Breast epithelium (tissue), 4 donors: Measurements from ENCODE around the gene MORN4. TPM values are rescaled to one million over a fixed set of nuclear protein-coding genes. Genes with fewer than 3 reads are reported as not detected.

ENCODE experiments used
- DNase-seq, 2 donors: peaks; one replicate each; pipeline ENCODE4 v3.0.0-alpha.2; 2019; ENCODE audit warnings: low spot score in 2 of 2
- H3K27ac ChIP-seq, 2 donors: fragments of 200-600 bp; sonication (generic) in 1 of 2; one replicate each; pipeline ENCODE4 v1.5.1; 2016 to 2019; ENCODE audit warnings: mild to moderate bottlenecking in 1 of 2
- H3K27me3 ChIP-seq, 2 donors: fragments of 200-600 bp; sonication (generic) in 1 of 2; one replicate each; pipeline versions ENCODE4 v1.5.1 to v1.6.0; 2017 to 2019; ENCODE audit warnings: control low read depth in 1 of 2, mild to moderate bottlenecking in 1 of 2
- H3K36me3 ChIP-seq: fragments of 200-600 bp; one replicate; pipeline ENCODE4 v1.5.1; 2019
- H3K4me1 ChIP-seq, 2 donors: fragments of 200-600 bp; sonication (generic); one replicate each; pipeline ENCODE4 v1.5.1; 2016 to 2019; ENCODE audit warnings: control low read depth in 1 of 2
- H3K4me3 ChIP-seq, 3 donors: fragments of 200-600 bp; sonication (generic); 1 replicate in 2 of 3; 2 replicates in 1 of 3; pipeline ENCODE4 v1.5.1; 2016 to 2019; ENCODE audit warnings: mild to moderate bottlenecking in 3 of 3, moderate library complexity in 2 of 3
- H3K9me3 ChIP-seq, 2 donors: fragments of 200-600 bp; sonication (generic) in 1 of 2; one replicate each; pipeline ENCODE4 v1.5.1; 2016 to 2019; ENCODE audit warnings: control low read depth in 1 of 2
- CTCF ChIP-seq, 3 donors: fragments of 450-650 bp; IDR thresholded peaks; one replicate each; pipeline ENCODE4 v1.5.1; 2016 to 2017; ENCODE audit warnings: antibody characterized with exemption in 3 of 3, mild to moderate bottlenecking in 3 of 3, moderate library complexity in 3 of 3
- POLR2A ChIP-seq: fragments of 450-650 bp; IDR thresholded peaks from one replicate; pipeline ENCODE4 v1.6.1; 2016; ENCODE audit warnings: antibody characterized with exemption, mild to moderate bottlenecking, moderate library complexity
- POLR2AphosphoS5 ChIP-seq, 3 donors: sonication (generic); formaldehyde crosslinking; IDR thresholded peaks; one replicate each; pipeline ENCODE4 v1.6.1; 2017; ENCODE audit warnings: antibody characterized with exemption in 3 of 3
- intact Hi-C: fragments of 100-400 bp; cut with DNase I; formaldehyde crosslinking; loops from one replicate; pipeline ENCODE4 v1.15.1; 2023; ENCODE audit warnings: low total_unique reads
- total RNA-seq, 3 donors: library from RNA; depleted of rRNA; stranded (reverse); fragments of >200 nt; gene quantifications; one replicate each; pipeline ENCODE4 v1.1.0, GENCODE V29; 2016

Gene MORN4
- total RNA-seq, 3 donors from 2014 or later: 3.5 to 9.4 (median 6.9) TPM

GRCh38 chr10:97601268-97602215 is 31.8 kb downstream of the MORN4 start:
- TF ChIP-seq POLR2A (no peak), POLR2AphosphoS5 (IDR thresholded peaks at IDR 0.05) (no peak), CTCF (IDR thresholded peaks at IDR 0.05) (no peak)
- no peaks in the 10 kb centered on the region for H3K4me1 ChIP-seq
- H3K36me3 ChIP-seq: no peaks in the 10 kb centered on the region
- no peaks in the 10 kb centered on the region for H3K9me3 ChIP-seq
- no peaks in the 10 kb centered on the region for H3K27me3 ChIP-seq
- peak in 1 of 2 donors; percentile 50 for DNase-seq
- no peak overlapping the region for H3K4me3 ChIP-seq
- H3K27ac ChIP-seq: no peak overlapping the region
- intact Hi-C loops: no loop called here

- TF ChIP-seq POLR2A: no peak
- no peak for TF ChIP-seq CTCF (IDR thresholded peaks at IDR 0.05)
- no peak for TF ChIP-seq POLR2AphosphoS5 (IDR thresholded peaks at IDR 0.05)
- no peak for DNase-seq
- Histone ChIP-seq H3K9me3 (no peaks in the 10 kb centered on the region), H3K4me1 (no peaks in the 10 kb centered on the region), H3K36me3 (no peaks in the 10 kb centered on the region), H3K27ac (no peak overlapping the region), H3K4me3 (no peak overlapping the region), H3K27me3 (no peaks in the 10 kb centered on the region)
- intact Hi-C loops: no loop called here
These were observed 32.7 kb downstream of the MORN4 start for GRCh38 chr10:97600616-97601015.

- Histone ChIP-seq H3K9me3 (no peaks in the 10 kb centered on the region), H3K27me3 (no peaks in the 10 kb centered on the region), H3K27ac (no peak overlapping the region), H3K4me3 (no peak overlapping the region), H3K4me1 (no peaks in the 10 kb centered on the region), H3K36me3 (no peaks in the 10 kb centered on the region)
- intact Hi-C loops: no loop called here
- no peak for DNase-seq
- no peak for TF ChIP-seq POLR2A
- no peak for TF ChIP-seq POLR2AphosphoS5 (IDR thresholded peaks at IDR 0.05)
- no peak for TF ChIP-seq CTCF (IDR thresholded peaks at IDR 0.05)
These were observed 34.1 kb downstream of the MORN4 start for GRCh38 chr10:97599272-97599619.

GRCh38 chr10:97598407-97599271 is 34.7 kb downstream of the MORN4 start:
- Histone ChIP-seq H3K36me3 (no peaks in the 10 kb centered on the region), H3K27me3 (no peaks in the 10 kb centered on the region), H3K27ac (no peak overlapping the region), H3K4me1 (no peaks in the 10 kb centered on the region), H3K4me3 (no peak overlapping the region), H3K9me3 (no peaks in the 10 kb centered on the region)
- TF ChIP-seq POLR2AphosphoS5 (IDR thresholded peaks at IDR 0.05): no peak
- no peak for TF ChIP-seq POLR2A
- no peak for TF ChIP-seq CTCF (IDR thresholded peaks at IDR 0.05)
- peak in 1 of 2 donors; percentile 34 for DNase-seq
- intact Hi-C loops: no loop called here

- Histone ChIP-seq H3K4me3 (no peak overlapping the region), H3K4me1 (no peaks in the 10 kb centered on the region), H3K36me3 (no peaks in the 10 kb centered on the region), H3K27ac (no peak overlapping the region), H3K27me3 (no peaks in the 10 kb centered on the region), H3K9me3 (no peaks in the 10 kb centered on the region)
- TF ChIP-seq POLR2AphosphoS5 (IDR thresholded peaks at IDR 0.05) (no peak), POLR2A (no peak), CTCF (IDR thresholded peaks at IDR 0.05) (no peak)
- intact Hi-C loops: no loop called here
- no peak for DNase-seq
These were observed 35.5 kb downstream of the MORN4 start for GRCh38 chr10:97597778-97598177.
